GM21619 (cell line): ENCODE measurements around the gene GHRL.
"Not testable (repeated sequence)": the region's sequence is repeated elsewhere in the genome, so short reads cannot be mapped to it uniquely, and the experiment has no call there.

Experiments used
- ATAC-seq: cut with Tn5 transposase; IDR thresholded peaks from one replicate; pipeline ENCODE4 v1.9.1; 2021; ENCODE audit not compliant: unreplicated experiment

The GHRL gene

DNA sequence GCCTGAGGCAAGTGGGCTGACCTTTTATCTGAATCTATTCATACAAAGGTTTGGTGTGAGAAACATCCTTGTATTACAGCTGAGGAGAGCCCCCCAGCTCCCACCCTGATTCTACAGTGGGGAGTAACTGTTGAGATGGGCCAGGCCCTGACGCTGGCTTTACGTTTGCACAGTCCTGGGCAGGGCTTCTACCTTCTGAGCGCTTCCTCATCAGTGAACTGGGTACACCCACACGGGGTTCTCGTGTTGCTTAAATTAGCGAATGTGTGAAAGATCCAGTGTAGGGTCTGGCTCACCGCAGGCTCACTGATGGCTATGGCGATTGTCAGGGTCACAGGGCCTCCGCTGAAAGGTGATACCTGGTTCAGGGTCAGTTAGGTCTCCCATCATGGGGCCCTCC lies 7.3 kb upstream of the GHRL start:
- no peak for ATAC-seq

GRCh38 chr3:10299679-10300078 lies 6.9 kb upstream of the GHRL start:
- no peak for ATAC-seq

- ATAC-seq = no peak
These were observed 6.4 kb upstream of the GHRL start for GRCh38 chr3:10299175-10299574.

DNA sequence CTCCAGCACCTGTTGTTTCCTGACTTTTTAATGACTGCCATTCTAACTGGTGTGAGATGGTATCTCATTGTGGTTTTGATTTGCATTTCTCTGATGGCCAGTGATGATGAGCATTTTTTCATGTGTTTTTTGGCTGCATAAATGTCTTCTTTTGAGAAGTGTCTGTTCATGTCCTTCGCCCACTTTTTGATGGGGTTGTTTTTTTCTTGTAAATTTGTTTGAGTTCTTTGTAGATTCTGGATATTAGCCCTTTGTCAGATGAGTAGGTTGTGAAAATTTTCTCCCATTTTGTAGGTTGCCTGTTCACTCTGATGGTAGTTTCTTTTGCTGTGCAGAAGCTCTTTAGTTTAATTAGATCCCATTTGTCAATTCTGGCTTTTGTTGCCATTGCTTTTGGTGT lies 5.3 kb upstream of the GHRL start:
- ATAC-seq = not testable (repeated sequence)

DNA sequence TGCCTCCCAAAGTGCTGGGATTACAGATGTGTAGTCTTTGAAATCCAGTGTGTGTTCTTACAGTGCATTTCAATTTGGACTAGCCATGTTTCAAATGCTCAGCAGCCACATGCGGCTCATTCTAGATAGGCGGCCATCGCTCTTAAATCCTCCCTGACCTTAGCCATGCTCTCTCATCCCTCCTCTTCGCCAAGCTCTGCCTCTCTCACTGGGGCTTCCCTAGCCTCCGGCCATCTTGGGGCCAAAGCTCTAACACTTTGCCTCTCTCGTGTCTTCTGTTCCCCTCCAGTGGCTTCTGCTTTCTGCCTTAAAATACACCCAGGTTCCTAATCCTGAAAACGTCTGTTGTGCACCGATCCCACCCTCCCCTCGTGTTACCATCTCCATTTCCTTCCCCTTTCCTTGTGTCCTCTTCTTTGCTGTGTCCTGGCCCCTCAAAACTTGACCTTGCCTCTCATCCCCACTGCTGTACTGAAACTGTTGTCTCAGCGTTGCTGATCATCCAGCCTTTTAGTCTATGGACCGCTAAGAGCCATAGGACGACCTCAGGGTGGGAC lies 1.4 kb upstream of the GHRL start:
- ATAC-seq = no peak

GRCh38 chr3:10291641-10292040 lies 1.1 kb downstream of the GHRL start:
- ATAC-seq = no peak

DNA sequence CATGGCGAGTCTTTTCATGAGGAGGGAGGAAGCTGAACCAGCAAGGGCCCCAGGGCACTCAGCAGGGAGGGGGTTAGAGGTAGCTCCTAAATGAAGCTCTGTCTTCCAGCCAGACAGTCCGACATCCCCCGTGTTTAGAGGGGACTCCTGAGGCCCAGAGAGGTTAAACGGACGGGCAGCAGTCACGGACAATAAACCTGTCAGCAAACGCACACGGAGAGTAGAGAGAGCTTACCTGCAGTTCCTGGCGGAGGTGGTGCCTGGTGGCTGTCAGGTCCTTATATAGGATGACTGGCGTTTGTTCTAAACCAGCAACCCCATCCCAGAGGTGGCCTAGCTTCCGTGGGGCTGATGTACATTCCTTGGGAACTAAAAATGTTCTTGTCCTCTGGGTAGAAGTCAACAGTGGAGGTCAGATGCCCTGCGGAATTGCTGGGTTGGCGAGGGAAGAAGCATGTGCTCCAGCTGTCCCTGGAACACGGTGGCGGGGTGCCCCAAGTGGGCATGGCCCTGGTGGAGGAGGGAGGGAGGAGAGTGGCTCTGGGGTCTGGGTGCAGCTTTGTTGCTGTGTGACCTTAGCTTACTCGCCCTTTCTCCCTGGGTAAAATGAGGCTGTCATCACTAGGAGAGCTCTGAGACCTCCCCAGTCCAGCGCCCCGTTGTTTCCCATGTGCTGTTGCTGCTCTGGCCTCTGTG lies 2.1 kb downstream of the GHRL start:
- ATAC-seq = no peak

- ATAC-seq = no peak
These were observed 2.9 kb downstream of the GHRL start for GRCh38 chr3:10289787-10290355.

DNA sequence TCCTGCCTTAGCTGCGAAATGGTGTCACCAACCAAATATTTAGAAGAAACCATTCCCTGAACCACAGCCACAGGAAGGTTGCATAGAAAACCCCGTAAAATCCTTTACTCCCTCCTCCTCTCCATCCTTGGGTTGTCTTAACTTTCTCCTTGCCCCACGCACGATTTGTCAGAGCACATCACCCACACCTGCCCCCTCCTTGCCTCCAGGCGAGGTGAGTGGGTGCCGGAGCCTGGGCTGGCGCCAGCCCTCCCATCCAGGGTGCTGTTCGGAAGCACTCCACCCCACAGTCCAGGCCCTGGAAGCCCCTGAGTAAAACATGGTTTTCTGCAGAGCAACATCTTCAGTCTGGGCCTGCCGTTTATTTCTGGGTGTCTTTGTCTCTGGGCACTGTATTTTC lies 3.7 kb downstream of the GHRL start:
- ATAC-seq = no peak

DNA sequence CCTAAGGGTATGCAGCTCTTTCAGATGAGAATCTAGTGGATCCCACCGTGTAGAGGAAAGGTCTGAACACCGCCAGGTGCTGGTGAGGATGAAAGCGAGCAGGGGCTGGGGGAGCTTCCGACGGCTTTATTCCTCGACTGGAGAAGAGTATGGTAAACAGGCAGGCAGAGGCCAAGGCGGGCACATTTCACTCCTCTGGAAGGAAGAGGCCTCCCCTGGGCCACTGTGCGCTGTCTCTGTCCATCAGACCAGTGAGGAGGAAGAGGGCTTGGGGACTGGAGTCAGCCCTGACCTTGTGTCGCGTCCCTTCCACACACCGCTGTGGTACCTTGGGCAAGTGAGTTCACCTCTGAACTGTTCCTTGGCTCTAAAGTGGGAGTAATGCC lies 4.2 kb downstream of the GHRL start:
- ATAC-seq = no peak

DNA sequence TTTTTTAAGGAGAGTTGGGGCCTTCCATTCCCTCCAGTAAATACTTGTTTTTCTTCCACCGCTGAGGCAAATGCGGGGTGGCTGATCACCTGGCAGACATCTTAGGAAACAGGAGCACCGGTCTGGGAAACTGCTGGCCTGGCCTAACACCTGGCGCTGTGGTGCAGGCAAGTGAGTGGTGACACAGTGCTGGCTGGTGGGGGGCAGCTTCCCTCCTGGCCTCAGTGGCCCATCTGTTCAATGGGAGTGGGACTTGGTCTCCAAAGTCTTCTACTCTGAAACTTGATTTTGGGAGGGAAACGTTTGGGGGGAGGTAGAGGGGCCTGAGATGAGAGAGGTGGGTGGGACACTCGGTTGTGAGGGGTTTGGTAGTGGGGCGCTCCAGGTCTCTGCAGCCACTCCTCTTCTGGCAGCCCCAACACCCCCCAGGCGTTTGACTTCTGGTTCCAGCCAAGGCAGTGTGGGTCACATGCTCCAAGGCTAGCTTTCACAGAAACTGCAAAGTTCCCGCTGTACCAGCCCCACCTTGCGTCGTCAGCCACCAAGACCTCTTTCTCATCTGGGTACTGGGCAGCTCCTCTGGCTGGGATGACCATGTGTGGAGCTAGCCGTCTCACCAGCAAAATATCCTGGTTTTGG lies 4.7 kb downstream of the GHRL start:
- no peak for ATAC-seq

DNA sequence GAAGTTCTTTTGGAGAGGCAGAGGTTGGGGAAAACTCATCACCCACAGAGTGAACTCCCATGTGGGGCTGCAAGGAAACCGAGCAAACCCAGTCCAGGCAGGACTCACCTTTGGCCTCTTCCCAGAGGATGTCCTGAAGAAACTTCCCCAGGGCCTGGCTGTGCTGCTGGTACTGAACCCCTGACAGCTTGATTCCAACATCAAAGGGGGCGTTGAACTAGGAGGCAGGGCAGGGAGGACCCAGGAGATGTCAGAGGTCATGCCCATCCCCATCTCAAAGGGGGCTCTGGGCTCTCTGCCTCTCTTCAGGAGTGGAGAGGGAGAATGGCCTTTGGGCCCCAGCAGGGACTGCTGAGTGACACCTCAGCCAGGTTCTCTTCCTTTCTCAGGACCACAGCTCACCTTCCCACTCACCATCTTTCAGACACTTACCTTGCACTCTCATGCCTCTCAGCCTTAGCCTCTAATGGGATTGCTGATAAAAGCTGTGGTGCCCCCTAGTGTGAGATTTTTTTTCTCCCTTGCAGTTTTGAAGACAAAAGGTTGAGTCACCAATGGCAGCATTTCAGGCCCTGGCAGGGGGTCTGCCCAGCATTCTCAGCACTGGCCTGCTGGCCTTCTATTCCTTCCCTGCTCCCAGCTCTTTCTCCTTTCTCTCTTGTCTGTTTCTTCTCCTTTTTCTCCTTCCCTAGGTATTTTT lies 6.0 kb downstream of the GHRL start:
- ATAC-seq = no peak

GRCh38 chr3:10286133-10286524 lies 6.6 kb downstream of the GHRL start:
- no peak for ATAC-seq

GRCh38 chr3:10285272-10286132 lies 7.2 kb downstream of the GHRL start:
- ATAC-seq = no peak

GRCh38 chr3:10284496-10284895 lies 8.3 kb downstream of the GHRL start:
- no peak for ATAC-seq

GRCh38 chr3:10283638-10284037 lies 9.1 kb downstream of the GHRL start:
- no peak for ATAC-seq

DNA sequence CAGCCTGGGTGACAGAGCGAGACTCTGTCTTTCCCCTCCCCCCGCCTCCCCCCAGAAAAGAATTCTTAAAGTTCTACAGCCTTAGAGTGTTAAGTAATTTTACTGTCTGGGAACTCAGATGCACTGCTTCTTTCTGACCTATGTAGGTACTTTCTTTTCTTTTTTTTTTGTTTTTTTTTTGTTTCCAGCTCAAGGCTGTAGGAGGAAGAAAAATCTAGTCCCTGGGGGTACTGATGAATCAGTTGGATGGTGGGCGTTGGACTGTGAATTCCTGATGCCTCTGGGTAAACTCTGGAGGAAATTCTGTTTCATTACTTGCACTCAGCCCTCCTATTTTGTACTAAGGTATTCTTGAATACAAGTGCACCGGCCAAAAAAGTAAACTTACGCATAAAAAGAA lies 10.8 kb downstream of the GHRL start:
- no peak for ATAC-seq

DNA sequence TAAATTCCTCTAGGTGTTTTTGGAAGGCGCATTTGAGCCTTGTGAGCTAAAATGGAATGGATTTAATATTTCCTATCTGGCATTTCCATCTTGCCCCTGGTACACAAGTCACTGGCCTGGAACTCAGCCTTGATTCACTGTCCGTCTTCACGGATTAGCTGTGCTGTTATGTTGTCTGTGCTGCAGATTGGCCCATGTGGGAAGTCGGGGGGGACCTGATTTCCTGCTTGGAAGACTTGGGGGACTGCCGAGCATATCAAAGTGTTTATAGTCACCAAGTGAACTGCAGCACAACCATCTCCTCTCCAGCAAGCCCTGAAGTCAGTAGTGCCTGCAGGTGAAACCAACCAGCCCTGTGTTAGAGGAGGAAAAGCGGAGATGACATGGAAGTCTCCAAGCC lies 12.2 kb downstream of the GHRL start:
- no peak for ATAC-seq

DNA sequence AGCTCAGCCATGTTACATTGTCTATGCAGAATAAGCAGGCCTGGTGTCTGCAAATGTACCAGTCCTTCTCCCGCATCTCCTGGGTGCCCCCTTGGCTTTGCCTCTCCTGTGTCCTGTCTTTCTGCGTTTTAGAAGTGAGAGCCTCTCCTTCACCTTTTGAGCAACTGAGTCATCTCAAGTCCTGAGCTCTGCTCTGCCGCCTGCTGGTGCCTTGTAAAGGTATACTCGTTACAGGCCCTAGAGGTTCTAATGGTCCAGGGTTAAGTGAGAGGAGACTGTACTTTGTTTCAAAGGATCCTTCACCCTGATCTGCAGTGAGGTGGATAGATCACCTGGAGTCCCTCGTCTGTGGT lies 12.6 kb downstream of the GHRL start:
- no peak for ATAC-seq

GRCh38 chr3:10279384-10280176 lies 13.2 kb downstream of the GHRL start:
- ATAC-seq = no peak
